ENCODE results near the gene CCDC102A. TPM values are rescaled to one million over a fixed set of nuclear protein-coding genes. Genes with fewer than 3 reads are reported as not detected.
"Not testable (repeated sequence)": the region's sequence is repeated elsewhere in the genome, so short reads cannot be mapped to it uniquely, and the experiment has no call there.

CCDC102A gene
- total RNA-seq = 9.4 and 13.9 TPM in 2 replicates

DNA sequence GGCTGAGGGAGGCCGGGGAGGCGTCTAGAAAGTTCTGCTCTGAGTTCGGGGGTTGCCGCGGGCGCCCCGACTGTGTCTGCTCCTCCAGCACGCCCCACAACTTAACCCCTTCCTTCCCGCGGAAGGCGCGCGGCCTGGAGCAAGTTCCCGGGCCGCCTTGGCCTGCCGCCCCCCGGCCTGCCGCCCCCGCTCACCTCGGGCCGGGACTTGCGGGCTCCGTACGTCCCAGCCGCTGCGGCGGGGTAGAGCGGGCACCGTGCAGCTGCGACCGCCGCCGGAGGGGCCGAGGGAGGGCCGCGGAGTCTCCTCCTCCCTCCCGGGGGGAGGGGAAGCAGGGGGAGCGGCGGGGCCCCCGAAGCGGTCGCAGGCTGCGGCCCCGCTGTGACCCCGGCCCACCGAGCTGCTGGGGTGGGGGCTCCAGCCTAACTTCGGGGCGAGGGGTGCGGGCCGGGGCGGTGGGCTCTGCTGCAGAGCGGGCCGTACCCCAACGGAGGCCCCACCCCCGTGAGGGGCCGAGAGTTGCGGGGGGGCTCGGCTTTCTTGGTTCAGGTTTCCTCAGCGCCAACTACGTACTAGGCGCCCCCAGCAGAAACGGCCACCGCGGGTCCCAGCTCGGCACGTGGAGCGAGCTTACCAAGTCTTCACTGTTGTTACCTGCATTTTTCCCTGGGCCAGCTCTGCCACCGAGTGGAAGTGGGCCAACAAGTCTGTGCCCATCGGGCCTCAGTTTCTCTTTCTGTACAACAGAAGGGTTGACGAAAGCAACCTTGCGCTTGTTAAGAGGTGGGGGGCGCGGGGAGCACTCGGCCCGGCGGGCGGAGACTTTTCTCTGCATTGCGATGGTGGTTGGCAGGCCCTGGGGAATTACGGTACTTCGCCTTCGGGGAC, at the start of gene CCDC102A:
Gene CCDC102A, minus strand, starts transcription at position 266 of the 888 bp plus-strand sequence. CDS start 7,394 bp downstream, outside the sequence.
- DNase-seq (ENCODE audit: low read depth, low spot score) = no peak

- no peak for DNase-seq (ENCODE audit: low read depth, low spot score)
Measured at GRCh38 chr16:57585051-57585687, 48.8 kb upstream of the CCDC102A start.

DNA sequence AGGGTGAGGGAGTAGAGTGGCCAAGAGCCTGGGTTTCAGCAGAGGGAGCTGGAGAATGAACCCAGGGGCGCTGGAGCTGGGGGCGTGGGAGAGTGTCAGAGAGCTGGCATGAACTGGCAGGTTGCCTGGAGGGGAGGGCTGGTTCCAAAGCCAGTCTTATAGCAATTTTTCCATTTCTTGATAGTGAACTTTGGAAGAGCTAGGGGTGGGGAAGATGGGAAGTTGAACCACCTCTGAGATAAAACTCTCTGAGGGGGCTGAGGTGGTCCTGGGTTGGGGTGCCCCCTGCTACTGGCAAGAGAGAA, 42.9 kb upstream of the CCDC102A start:
- no peak for DNase-seq (ENCODE audit: low read depth, low spot score)

- DNase-seq (ENCODE audit: low read depth, low spot score) = no peak
Measured at GRCh38 chr16:57578521-57579360, 42.4 kb upstream of the CCDC102A start.

DNA sequence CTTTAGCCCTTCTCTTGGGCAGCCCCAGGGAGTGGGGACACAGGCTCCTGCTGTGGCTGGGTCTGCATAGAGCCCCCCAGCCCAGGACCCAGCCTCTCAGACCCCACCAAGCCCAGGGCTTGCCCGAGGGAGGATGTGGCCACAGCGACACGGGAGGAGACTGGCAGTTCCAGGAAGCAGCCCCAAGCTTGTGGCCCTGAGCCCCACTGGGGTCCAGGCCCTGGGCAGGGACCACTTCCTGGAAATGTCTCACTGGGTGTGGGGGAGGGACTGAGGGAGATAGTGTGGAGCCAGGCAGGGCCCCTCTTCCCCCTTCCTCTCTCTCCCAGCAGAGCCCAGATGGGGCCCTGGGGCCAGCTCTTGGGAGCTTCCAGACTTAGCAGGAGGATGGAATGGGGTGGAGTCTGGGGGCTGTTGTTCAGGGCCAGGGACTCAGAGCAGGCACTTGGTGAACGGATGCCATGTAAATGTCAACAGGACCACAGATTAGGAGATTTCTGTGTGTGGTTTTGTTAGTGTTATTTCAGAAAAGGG, 41.4 kb upstream of the CCDC102A start:
- DNase-seq (ENCODE audit: low read depth, low spot score) = no peak

DNA sequence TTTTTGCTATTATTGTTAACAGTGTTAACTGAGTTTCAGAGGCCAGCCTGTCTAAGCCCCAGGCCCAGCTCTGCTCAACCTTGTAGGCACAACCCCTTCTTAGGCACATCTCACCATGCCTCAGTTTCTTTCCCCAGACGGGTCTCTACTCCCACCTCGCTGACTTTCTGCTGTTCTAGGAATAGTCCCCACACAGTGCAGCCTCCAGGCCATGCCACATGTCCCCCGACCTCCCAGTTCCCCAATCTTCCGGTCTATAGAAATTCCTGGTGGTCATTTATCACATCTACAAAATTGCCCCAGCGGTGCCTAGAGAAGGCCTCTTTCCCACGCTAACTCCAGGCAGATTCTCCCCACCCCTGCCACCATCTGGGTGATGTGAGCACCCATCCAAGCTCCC, 40.8 kb upstream of the CCDC102A start:
- DNase-seq (ENCODE audit: low read depth, low spot score) = no peak

GRCh38 chr16:57576429-57576870, 40.1 kb upstream of the CCDC102A start:
- no peak for DNase-seq (ENCODE audit: low read depth, low spot score)

DNA sequence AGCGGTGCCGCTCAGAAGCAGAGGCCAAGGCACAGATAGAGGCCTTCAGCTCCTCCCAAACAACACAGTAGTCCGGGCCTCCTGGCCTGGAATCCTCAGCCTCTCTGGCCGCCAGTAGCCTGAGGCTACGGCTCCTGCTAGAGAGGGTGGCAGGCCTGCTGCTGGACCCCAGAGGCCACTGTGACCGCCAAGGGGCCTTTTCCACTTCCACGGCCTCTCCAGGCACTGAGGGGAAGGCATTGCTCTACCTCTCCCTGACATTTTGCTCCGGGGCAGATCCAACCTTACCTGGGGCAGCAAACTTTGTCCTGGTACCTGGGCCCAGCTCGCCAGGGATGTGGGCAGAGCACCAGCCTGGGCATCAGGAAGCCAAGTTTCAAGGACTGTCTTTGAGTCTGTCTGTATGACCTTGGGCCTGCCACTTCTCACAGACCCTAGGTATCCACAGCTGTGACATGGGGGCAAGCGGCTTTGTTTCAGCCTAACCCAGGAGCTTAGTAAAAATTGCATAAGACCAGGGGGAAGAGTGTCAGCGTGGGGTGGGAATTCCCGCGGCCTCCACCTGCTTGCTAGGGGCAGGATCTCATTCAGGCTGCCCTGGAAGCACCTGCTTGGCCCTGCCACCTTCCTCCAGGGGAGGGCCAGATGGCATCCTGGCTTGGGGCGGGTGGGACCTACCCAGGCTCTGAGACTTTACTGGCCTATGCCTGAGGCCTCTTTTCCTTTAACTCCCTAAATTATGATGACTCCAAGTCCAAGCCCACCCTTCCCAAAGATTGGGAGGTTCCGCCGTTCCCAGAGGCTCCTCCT, 39.3 kb upstream of the CCDC102A start:
- no peak for DNase-seq (ENCODE audit: low read depth, low spot score)

GRCh38 chr16:57574646-57575467, 38.5 kb upstream of the CCDC102A start:
- DNase-seq (ENCODE audit: low read depth, low spot score) = no peak

DNA sequence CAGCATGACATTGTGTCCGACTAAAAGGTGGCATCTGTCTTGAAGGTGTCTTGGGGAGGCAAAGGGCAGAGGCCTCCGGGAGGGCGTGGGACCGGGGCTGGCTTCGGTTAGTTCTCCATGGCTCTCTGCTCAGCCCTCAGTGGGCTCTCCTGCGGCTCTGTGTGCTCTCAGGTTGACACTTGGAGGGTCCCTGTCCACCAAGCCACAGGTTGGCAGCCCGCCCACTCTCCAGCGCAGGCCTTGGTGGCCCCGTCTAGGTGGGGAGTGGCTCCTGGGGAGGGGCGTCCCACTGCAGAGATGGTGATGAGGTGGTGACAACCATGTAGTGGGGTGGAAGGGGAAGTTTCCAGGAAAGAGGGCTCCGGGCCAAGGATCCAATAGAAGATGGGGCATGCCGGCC, 37.7 kb upstream of the CCDC102A start:
- no peak for DNase-seq (ENCODE audit: low read depth, low spot score)

DNA sequence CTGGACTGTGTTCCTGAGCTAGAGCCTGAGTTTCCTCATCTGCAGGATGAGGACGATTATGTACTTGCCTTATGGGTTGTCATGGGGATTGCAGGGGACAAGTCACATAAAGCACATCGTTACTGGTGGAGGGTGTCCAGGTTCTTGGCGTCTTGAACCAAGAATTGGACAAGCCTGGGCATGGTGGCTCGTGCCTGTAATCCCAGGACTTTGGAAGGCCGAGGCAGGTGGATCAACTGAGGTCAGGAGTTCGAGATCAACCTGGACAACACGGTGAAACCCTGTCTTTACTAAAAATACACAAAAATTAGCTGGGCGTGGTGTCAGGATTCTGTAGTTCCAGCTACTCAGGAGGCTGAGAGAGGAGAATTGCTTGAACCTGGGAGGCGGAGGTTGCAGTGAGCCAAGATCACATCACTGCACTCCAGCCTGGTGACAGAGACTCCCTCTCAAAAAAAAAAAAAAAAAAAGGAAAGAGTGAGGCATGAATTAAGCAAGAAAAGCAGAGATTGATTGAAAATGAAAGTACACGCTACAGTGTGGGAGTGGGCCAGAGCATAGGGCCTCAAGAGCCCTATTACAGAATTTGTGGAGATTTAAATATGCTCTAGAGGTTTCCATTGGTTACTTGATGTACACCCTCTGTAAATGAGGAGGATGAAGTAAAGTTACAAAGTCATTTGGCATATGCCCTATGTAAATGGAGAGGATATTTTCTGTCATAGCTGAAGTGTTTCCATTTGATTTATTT, 36.8 kb upstream of the CCDC102A start:
- DNase-seq (ENCODE audit: low read depth, low spot score) = no peak

GRCh38 chr16:57571098-57571497, 34.7 kb upstream of the CCDC102A start:
- no peak for DNase-seq (ENCODE audit: low read depth, low spot score)

GRCh38 chr16:57570301-57571070, 34.1 kb upstream of the CCDC102A start:
- no peak for DNase-seq (ENCODE audit: low read depth, low spot score)

DNA sequence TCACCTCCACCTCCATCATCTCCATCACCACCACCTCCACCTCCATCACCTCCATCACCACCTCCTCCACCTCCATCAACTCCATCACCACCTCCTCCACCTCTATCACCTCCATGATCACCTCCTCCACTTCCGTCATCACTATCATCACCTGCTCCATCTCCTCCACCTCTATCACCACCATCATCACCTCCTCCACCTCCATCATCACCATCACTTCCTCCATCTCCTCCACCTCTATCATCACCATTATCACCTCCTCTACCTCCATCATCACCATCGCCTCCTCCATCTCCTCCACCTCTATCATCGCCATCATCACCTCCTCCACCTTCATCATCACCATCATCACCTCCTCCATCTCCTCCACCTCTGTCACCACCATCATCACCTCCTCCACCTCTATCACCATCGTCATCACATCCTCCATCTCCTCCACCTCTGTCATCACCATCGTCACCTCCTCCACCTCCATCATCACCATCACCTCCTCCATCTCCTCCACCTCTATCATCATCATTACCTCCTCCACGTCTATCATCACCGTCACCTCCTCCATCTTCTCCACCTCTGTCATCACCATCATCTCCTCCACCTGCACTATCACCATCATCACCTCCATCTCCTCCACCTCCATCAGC, 33.1 kb upstream of the CCDC102A start:
- no peak for DNase-seq (ENCODE audit: low read depth, low spot score)

- DNase-seq (ENCODE audit: low read depth, low spot score) = not testable (repeated sequence)
Measured at GRCh38 chr16:57568772-57569171, 32.4 kb upstream of the CCDC102A start.

DNA sequence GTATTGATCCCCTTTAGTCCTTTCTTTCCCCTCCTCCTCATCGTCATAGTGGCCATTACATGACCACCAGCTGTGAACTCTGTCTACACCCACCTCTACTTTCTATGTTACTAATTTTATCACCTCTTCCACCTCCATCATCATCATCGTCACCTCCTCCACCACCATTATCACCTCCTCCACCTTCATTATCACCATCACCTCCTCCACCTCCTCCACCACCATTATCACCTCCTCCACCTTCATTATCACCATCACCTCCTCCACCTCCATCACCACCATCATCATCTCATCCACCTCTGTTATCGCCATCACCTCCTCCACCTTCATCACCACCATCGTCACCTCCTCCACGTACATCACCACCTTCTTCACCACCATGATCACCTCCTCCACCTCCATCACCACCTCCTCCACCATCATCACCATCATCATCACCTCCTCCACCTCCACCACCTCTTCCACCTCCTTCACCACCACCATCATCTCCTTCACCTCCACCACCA, 31.9 kb upstream of the CCDC102A start:
- DNase-seq (ENCODE audit: low read depth, low spot score) = no peak

DNA sequence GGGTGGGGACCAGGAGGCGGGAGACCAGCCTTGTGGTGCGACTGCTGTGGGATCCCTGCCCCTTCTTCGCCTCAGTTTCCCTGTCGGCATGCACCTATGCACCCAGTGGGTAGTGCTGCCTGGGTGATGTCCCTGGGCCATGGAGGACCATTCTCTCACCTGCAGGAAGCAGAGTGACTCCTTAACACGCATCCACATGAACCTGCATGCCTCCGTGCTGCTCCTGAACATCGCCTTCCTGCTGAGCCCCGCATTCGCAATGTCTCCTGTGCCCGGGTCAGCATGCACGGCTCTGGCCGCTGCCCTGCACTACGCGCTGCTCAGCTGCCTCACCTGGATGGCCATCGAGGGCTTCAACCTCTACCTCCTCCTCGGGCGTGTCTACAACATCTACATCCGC, 31.3 kb upstream of the CCDC102A start:
- no peak for DNase-seq (ENCODE audit: low read depth, low spot score)

DNA sequence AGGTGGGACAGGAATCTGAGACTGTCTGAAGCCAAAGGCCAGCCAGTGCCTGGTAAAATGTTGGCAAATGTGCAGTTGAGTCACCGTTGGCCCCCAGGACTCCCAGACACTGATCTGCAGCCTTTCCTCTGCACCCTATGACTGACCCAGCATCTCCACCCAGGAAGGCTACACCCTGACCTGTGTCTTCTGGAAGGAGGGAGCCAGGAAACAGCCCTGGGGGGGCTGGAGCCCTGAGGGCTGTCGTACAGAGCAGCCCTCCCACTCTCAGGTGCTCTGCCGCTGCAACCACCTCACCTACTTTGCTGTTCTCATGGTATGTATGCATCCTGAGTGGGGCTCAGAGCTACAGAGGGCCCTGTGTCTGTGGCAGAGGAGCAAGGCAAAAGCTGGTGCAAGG, 30.1 kb upstream of the CCDC102A start:
- DNase-seq (ENCODE audit: low read depth, low spot score) = no peak

All from pulmonary artery endothelial cell (primary cell).